ENCODE measurements around the gene MYO7B. TPM values are rescaled to one million over a fixed set of nuclear protein-coding genes. Genes with fewer than 3 reads are reported as not detected.

Gene MYO7B
- total and polyA plus RNA-seq, 4 donors = 0.51 to 4.7 (median 1.9) TPM

DNA sequence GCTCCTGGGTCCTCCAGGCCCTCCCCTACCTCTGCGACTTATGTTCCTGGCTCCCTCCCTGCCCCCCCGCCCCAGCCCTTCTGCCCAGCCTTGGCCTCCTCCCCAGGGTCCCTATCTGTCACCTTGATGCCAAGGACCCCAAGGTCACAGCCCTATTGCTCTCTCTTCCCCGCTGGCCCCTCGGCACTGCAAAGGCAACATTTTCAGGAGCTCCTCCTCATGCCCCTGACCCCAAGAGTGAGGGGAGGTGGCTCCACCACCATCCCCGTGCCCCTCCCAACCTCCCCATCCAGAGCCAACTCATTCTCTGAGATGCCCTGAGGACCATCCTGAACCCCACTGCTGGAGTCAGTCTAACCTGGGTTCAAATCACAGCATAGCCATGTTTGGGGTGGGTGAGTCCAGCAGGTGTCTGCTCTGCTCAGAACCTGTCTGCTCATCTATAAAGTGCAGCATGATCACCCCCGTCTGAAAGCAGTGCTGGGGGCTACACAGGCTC is 128.1 kb downstream of the MYO7B start:
- DNase-seq = no peak
- WGBS, 2 donors = 67 to 77% methylated on average over 6 of the region's 6 CpGs
- peak overlapping the region; percentile 46 to 50 for H3K27ac ChIP-seq (ENCODE audit: low read depth in 1 of 2, low read length in 1 of 2)
- H3K9ac ChIP-seq (ENCODE audit: insufficient read depth in 1 of 2, low read length in 2 of 2) = no peak overlapping the region
- H3K36me3 ChIP-seq (ENCODE audit: control insufficient read depth in 4 of 4, insufficient read depth in 4 of 4, low read length in 4 of 4) = no peaks in the 10 kb centered on the region
- H3K4me3 ChIP-seq = no peak overlapping the region
- H3K27me3 ChIP-seq (ENCODE audit: control insufficient read depth in 3 of 3, insufficient read depth in 3 of 3, low read length in 2 of 3) = peaks cover 0 to 32% (median 20%) of the 10 kb centered on the region in 3 donors
- peaks cover 0 to 37% (median 0%) of the 10 kb centered on the region in 5 donors for H3K4me1 ChIP-seq (ENCODE audit: control insufficient read depth in 5 of 5, insufficient read depth in 5 of 5, low read length in 5 of 5)
- peaks cover 0 to 2% (median 0%) of the 10 kb centered on the region in 4 donors for H3K9me3 ChIP-seq (ENCODE audit: control insufficient read depth in 4 of 4, insufficient read depth in 3 of 4, low read length in 3 of 4)
- no peak for ATAC-seq (ENCODE audit: insufficient read depth, low FRiP score)
- TF ChIP-seq, protein P1, sequence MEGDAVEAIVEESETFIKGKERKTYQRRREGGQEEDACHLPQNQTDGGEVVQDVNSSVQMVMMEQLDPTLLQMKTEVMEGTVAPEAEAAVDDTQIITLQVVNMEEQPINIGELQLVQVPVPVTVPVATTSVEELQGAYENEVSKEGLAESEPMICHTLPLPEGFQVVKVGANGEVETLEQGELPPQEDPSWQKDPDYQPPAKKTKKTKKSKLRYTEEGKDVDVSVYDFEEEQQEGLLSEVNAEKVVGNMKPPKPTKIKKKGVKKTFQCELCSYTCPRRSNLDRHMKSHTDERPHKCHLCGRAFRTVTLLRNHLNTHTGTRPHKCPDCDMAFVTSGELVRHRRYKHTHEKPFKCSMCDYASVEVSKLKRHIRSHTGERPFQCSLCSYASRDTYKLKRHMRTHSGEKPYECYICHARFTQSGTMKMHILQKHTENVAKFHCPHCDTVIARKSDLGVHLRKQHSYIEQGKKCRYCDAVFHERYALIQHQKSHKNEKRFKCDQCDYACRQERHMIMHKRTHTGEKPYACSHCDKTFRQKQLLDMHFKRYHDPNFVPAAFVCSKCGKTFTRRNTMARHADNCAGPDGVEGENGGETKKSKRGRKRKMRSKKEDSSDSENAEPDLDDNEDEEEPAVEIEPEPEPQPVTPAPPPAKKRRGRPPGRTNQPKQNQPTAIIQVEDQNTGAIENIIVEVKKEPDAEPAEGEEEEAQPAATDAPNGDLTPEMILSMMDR (IDR thresholded peaks at IDR 0.05; ENCODE audit: control extremely low read depth, extremely low read depth) = no peak

- Histone ChIP-seq H3K27ac (ENCODE audit: low read depth in 1 of 2, low read length in 1 of 2) (peak overlapping the region; percentile 87 to 89), H3K36me3 (ENCODE audit: control insufficient read depth in 4 of 4, insufficient read depth in 4 of 4, low read length in 4 of 4) (no peaks in the 10 kb centered on the region), H3K9ac (ENCODE audit: insufficient read depth in 1 of 2, low read length in 2 of 2) (no peak overlapping the region), H3K4me1 (ENCODE audit: control insufficient read depth in 5 of 5, insufficient read depth in 5 of 5, low read length in 5 of 5) (peaks cover 0 to 30% (median 0%) of the 10 kb centered on the region in 5 donors), H3K4me3 (peak overlapping the region; percentile 50), H3K27me3 (ENCODE audit: control insufficient read depth in 3 of 3, insufficient read depth in 3 of 3, low read length in 2 of 3) (peaks cover 0 to 32% (median 20%) of the 10 kb centered on the region in 3 donors), H3K9me3 (ENCODE audit: control insufficient read depth in 4 of 4, insufficient read depth in 3 of 4, low read length in 3 of 4) (peaks cover 0 to 2% (median 0%) of the 10 kb centered on the region in 4 donors)
- DNase-seq (peak in 1 of 3 donors; percentile 25), ATAC-seq (ENCODE audit: insufficient read depth, low FRiP score) (no peak)
- TF ChIP-seq, protein P1 (IDR thresholded peaks at IDR 0.05; ENCODE audit: control extremely low read depth, extremely low read depth) = no peak
- 12 to 13% methylated on average over 52 to 69 of the region's 69 CpGs for WGBS, 2 donors
These were observed 128.8 kb downstream of the MYO7B start for GRCh38 chr2:127664065-127664894.

- no peaks in the 10 kb centered on the region for H3K36me3 ChIP-seq (ENCODE audit: control insufficient read depth in 4 of 4, insufficient read depth in 4 of 4, low read length in 4 of 4)
- H3K27ac ChIP-seq (ENCODE audit: low read depth in 1 of 2, low read length in 1 of 2) = peak overlapping the region; percentile 87 to 89
- DNase-seq (no peak), ATAC-seq (ENCODE audit: insufficient read depth, low FRiP score) (no peak)
- no peak overlapping the region for H3K4me3 ChIP-seq
- no peak overlapping the region for H3K9ac ChIP-seq (ENCODE audit: insufficient read depth in 1 of 2, low read length in 2 of 2)
- H3K27me3 ChIP-seq (ENCODE audit: control insufficient read depth in 3 of 3, insufficient read depth in 3 of 3, low read length in 2 of 3) = peaks cover 0 to 32% (median 20%) of the 10 kb centered on the region in 3 donors
- peaks cover 0 to 29% (median 0%) of the 10 kb centered on the region in 5 donors for H3K4me1 ChIP-seq (ENCODE audit: control insufficient read depth in 5 of 5, insufficient read depth in 5 of 5, low read length in 5 of 5)
- TF ChIP-seq, protein P1 (IDR thresholded peaks at IDR 0.05; ENCODE audit: control extremely low read depth, extremely low read depth) = no peak
- WGBS, 2 donors = 79 to 90% methylated on average over 6 of the region's 6 CpGs
- peaks cover 0 to 2% (median 0%) of the 10 kb centered on the region in 4 donors for H3K9me3 ChIP-seq (ENCODE audit: control insufficient read depth in 4 of 4, insufficient read depth in 3 of 4, low read length in 3 of 4)
These were observed 129.4 kb downstream of the MYO7B start for GRCh38 chr2:127664895-127665225.
